SW480 (cell line): ENCODE measurements around the gene DRC3.

Experiments
- DNase-seq: peaks from one replicate; pipeline ENCODE4 v3.0.0-alpha.2; 2016; ENCODE audit warnings: low spot score

DRC3 gene

GRCh38 chr17:17966399-17966798 lies 6.3 kb upstream of the DRC3 start:
- DNase-seq = no peak

DNA sequence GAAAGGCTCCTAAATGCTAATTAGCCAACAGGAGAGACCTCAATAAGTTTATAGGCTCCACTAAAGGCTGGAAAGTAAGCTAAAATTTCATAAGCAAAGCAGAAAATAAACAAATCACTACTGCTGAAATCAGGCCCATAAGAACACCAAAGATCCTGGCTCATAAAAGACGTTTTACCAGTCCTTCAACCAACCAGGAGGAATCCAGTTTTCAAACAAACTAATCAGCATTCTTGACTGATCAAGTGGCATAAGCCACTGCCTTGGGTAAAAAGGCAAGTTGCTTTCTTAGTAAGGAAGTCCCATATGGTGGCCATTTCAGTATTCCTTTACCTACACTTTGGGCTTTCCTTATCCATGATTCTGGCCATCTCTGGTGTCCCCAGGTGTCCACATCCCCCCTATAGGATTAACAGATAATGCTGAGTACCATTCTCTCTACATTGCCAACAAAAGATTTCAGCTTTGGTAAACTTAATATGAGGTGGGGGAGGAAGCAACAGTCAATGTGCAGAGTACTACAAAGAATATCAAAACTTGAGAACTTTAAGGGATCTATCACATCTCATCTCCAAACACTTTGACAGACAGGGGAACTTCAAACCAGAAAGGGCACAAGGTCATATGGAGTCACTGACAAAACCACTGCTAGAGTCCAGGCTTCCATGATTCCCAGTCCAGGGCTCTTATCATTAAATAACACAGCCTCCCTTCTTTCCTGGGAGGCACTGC lies 1.8 kb upstream of the DRC3 start:
- DNase-seq = no peak

- peak; percentile 41 for DNase-seq
These were observed 1.1 kb upstream of the DRC3 start for GRCh38 chr17:17971431-17972125.

DNA sequence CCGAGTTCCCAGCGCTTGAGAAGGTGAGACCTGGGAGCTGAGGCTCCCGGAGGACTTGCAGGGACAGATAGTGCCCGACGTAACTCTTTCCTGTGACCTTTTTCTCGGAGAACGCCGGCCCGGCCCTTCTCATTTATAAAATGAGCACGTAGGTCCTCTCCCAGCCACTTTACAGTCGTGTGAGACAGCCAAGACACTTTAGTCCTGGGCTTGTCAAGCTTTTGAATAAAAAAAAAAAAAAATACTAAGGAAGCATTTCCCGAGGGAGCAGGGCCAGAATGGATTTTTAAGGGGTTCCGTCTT lies 241 bp downstream of the DRC3 start:
- no peak for DNase-seq

DNA sequence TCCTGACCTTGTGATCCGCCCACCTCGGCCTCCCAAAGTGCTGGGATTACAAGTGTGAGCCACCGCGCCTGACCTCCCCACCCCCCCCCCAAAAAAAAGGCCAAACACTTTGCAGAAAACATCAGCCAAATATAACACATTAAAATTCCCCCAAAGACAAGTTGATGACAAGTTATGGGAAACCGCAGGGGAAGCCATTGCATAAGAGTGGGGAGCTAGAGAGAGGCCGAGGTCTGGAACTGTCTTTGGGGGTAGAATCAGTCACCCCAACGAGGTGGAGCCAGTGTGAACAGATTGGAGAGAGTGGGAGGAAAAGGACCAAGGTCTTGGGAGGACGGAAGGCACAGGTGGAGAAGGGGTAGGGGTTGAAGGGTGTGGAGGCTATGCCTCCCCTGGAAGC lies 2.8 kb downstream of the DRC3 start:
- no peak for DNase-seq

GRCh38 chr17:17976931-17977570 lies 4.4 kb downstream of the DRC3 start:
- no peak for DNase-seq

- no peak for DNase-seq
These were observed 6.1 kb downstream of the DRC3 start for GRCh38 chr17:17978481-17979424.

- DNase-seq = no peak
These were observed 7.1 kb downstream of the DRC3 start for GRCh38 chr17:17979778-17980177.

GRCh38 chr17:17981330-17981729 lies 8.7 kb downstream of the DRC3 start:
- no peak for DNase-seq

GRCh38 chr17:17982801-17983200 lies 10.1 kb downstream of the DRC3 start:
- DNase-seq = no peak

- no peak for DNase-seq
These were observed 10.7 kb downstream of the DRC3 start for GRCh38 chr17:17983376-17983775.

DNA sequence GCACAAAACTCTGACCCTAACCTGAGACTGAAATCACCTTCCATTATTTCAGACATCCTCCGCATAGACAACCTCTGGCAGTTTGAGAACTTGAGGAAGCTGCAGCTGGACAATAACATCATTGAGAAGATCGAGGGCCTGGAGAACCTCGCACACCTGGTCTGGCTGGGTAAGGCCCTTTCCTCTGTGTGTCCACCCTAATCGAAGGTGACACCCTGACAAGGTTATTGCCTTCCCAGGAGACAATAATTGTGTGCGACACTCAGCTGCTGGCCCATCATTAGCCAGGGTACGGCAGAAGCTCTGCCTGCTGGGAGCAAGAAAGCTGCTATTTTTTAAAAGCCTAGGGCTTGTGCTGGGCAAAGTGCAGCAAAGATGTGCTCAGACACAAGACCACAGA lies 11.1 kb downstream of the DRC3 start:
- DNase-seq = no peak

GRCh38 chr17:17985153-17985552 lies 12.5 kb downstream of the DRC3 start:
- no peak for DNase-seq

GRCh38 chr17:17985555-17985954 lies 12.9 kb downstream of the DRC3 start:
- DNase-seq = no peak

DNA sequence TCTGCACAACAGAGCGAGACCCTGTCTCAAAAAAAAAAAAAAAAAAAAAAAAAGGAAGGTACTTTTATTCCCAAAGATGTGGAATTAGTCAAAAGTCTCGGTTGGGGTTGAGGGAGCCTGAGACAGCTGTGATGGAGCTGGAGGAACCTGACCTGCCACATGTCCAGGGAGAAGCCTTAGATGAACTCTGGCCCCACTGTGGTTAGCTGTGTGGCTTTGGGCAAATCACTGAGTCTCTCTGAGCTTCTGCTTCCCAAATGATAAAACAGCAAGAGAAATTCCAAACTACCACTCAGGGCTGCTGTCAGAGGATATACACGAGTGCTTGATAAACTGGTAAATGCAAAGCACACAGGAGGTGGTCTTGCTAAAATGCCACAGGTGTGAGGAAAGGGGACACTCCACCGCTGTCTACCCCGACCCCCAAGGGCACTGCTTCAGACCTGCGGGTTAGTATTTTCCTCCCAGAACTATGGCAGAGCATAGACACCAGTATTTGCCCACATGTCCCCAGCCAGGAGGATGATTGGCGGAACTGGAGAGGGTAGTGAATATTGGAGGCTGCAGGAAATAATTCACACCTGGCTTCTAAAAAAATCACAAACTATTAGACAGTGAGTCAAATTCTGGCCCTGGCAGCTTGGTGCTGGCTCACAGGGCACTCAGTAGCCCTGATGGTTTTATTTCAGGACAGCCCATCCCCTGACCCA lies 14.7 kb downstream of the DRC3 start:
- no peak for DNase-seq

GRCh38 chr17:17987901-17988300 lies 15.2 kb downstream of the DRC3 start:
- DNase-seq = no peak

- no peak for DNase-seq
These were observed 15.8 kb downstream of the DRC3 start for GRCh38 chr17:17988427-17988945.

DNA sequence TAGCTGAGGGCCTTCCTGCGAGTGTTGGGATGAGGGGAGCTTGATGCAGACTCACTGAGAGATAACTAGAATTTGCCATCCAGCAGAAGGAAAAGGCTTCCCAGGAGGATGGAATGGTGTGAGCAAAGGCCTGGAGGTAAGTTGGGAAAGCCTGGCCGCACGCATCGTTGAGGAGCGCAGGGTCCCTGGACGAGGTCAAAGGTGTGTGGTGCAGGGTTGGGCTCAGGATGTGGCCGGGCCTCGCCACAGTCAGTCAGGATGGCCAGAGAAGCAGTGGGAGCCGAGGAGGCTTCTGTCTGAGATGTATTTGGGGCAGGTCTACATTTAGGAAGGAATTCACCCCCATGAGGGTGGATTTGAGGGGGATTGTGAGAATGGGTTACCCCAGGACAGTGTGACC lies 16.4 kb downstream of the DRC3 start:
- DNase-seq = no peak

GRCh38 chr17:17989618-17990017 lies 17.0 kb downstream of the DRC3 start:
- no peak for DNase-seq

DNA sequence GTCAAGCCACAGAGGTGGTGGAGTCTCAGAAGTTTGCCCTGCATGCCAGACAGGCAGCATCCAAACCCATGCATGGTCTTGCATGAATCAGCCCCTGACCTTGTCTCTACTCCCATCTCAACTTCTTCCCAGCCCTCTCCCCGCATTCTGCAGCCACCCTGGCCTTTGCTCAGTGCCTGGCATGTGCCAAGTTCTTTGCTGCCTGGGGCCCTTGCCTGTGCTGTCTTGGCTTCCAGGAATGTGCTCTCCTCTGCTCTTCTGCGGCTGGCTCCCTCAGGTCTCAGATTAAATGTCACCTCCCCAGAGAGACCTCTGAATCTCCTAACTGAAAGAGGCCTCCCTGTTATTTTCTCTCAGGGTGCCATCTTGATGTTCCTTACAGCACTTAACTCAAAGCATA lies 17.6 kb downstream of the DRC3 start:
- DNase-seq = no peak

- DNase-seq = no peak
These were observed 20.7 kb downstream of the DRC3 start for GRCh38 chr17:17993366-17993765.

DNA sequence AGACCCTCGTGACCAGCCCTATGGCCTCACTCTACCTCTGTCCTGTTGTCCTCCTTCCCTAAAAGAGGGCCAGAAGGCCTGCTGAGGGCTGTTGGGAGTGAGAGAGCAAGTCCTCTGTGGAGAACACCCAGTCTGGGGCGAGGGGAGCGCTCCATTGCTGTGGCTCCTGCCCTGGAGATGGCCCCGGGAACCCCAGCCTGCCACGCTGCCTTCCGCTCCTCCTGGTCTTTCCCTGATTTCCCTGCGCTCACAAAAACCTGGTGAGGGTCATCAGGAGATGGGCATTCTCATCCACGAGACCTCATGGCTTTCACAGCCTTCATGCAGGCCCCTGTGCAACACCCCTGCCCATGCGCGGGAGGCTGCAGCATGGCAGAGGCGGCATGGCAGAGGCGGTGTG lies 21.2 kb downstream of the DRC3 start:
- no peak for DNase-seq
